HG02973 (cell line): ENCODE data around the gene HRH3.

Experiments
- ATAC-seq: cut with Tn5 transposase; IDR thresholded peaks from one replicate; pipeline ENCODE4 v1.9.1; 2021; ENCODE audit warnings: moderate library complexity; ENCODE audit not compliant: unreplicated experiment

Gene HRH3

GRCh38 chr20:62216636-62217566 is 3.2 kb downstream of the HRH3 start:
- ATAC-seq = no peak

GRCh38 chr20:62215991-62216635 is 4.0 kb downstream of the HRH3 start:
- ATAC-seq = no peak

GRCh38 chr20:62215020-62215990 is 4.8 kb downstream of the HRH3 start:
- no peak for ATAC-seq

GRCh38 chr20:62214067-62214466 is 6.0 kb downstream of the HRH3 start:
- no peak for ATAC-seq

- ATAC-seq = no peak
Measured at GRCh38 chr20:62212299-62212698, 7.8 kb downstream of the HRH3 start.

- ATAC-seq = no peak
Measured at GRCh38 chr20:62211769-62212288, 8.2 kb downstream of the HRH3 start.

GRCh38 chr20:62211216-62211615 is 8.9 kb downstream of the HRH3 start:
- ATAC-seq = no peak

GRCh38 chr20:62210496-62210855 is 9.6 kb downstream of the HRH3 start:
- no peak for ATAC-seq

- no peak for ATAC-seq
Measured at GRCh38 chr20:62209850-62210495, 10.1 kb downstream of the HRH3 start.

- ATAC-seq = no peak
Measured at GRCh38 chr20:62208795-62209755, 11.0 kb downstream of the HRH3 start.

GRCh38 chr20:62208061-62208794 is 11.8 kb downstream of the HRH3 start:
- ATAC-seq = no peak

- ATAC-seq = no peak
Measured at GRCh38 chr20:62206388-62206775, 13.7 kb downstream of the HRH3 start.

- ATAC-seq = no peak
Measured at GRCh38 chr20:62205618-62206387, 14.3 kb downstream of the HRH3 start.

GRCh38 chr20:62203378-62204030 is 16.6 kb downstream of the HRH3 start:
- no peak for ATAC-seq

- ATAC-seq = no peak
Measured at GRCh38 chr20:62202676-62203377, 17.3 kb downstream of the HRH3 start.

GRCh38 chr20:62202083-62202395 is 18.0 kb downstream of the HRH3 start:
- ATAC-seq = no peak
